Brain microvascular endothelial cell (primary cell): Measurements from ENCODE around the gene DAP.

Experiments used
- DNase-seq: peaks from one replicate; pipeline ENCODE4 v3.0.0-alpha.2; 2020
- H3K27ac ChIP-seq: fragments of 250-450 bp; sonication (Bioruptor Pico); 2 replicates; pipeline ENCODE4 v1.5.1; 2020; ENCODE audit warnings: mild to moderate bottlenecking, moderate library complexity
- H3K27me3 ChIP-seq: fragments of 250-450 bp; sonication (Bioruptor Pico); replicated peaks from 2 replicates; pipeline ENCODE4 v1.5.1; 2020; ENCODE audit warnings: mild to moderate bottlenecking
- H3K36me3 ChIP-seq: fragments of 250-450 bp; sonication (Bioruptor Pico); replicated peaks from 2 replicates; pipeline ENCODE4 v1.5.1; 2020; ENCODE audit warnings: mild to moderate bottlenecking
- H3K4me3 ChIP-seq: 2 replicates; pipeline ENCODE4 v1.5.1; 2011; ENCODE audit warnings: low read depth, mild to moderate bottlenecking, control low read depth, low read length, moderate library complexity
- in situ Hi-C: cut with HindIII; loops from 2 replicates; pipeline ENCODE4 v1.10.0; 2017; ENCODE audit warnings: low sequenced_read_pairs, low pct_ligation_motif_present
- TF ChIP-seq, protein P1 (sequence below): IDR thresholded peaks from 2 replicates; pipeline ENCODE4 v1.5.1; 2011; ENCODE audit warnings: low read depth, mild to moderate bottlenecking, moderate library complexity, low read length, control low read depth, inconsistent platforms; ENCODE audit errors: missing control alignments

Gene DAP

DNA sequence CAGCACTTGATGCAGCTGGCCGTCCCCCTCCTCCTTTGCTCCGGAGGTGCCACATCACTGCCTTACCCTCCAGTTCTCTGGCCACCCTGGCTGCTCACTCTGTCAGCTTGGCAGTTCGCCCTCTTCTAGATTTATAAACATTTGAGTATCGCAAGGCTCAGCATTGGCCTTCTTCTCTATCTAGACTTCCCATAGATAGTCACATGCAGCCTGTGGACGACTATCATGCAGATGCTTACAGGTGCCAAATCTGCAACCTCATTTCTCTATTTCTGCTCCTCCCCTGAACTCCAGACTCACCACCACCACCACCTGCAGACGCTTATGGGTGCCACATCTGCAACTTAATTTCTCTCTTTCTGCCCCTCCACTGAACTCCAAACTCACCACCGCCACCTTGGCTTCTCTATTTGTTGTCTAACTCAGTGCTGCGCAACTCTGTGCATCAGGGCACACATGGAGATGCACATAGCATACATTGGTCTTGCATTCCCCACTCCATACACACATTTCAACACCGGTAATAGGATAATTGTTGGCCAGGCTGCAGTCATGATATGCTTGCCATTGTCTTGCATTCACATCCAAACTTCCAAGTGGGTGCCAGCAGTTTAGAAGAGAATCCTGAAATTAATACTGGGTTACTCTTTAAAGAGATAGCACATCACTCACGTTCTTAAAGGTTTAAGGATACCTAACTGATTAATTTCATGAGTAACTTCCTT lies 1.9 kb upstream of the DAP start:
- DNase-seq = no peak
- Histone ChIP-seq H3K27me3 (no peaks in the 10 kb centered on the region), H3K4me3 (no peak overlapping the region), H3K27ac (no peak overlapping the region), H3K36me3 (no peaks in the 10 kb centered on the region)
- TF ChIP-seq, protein P1, sequence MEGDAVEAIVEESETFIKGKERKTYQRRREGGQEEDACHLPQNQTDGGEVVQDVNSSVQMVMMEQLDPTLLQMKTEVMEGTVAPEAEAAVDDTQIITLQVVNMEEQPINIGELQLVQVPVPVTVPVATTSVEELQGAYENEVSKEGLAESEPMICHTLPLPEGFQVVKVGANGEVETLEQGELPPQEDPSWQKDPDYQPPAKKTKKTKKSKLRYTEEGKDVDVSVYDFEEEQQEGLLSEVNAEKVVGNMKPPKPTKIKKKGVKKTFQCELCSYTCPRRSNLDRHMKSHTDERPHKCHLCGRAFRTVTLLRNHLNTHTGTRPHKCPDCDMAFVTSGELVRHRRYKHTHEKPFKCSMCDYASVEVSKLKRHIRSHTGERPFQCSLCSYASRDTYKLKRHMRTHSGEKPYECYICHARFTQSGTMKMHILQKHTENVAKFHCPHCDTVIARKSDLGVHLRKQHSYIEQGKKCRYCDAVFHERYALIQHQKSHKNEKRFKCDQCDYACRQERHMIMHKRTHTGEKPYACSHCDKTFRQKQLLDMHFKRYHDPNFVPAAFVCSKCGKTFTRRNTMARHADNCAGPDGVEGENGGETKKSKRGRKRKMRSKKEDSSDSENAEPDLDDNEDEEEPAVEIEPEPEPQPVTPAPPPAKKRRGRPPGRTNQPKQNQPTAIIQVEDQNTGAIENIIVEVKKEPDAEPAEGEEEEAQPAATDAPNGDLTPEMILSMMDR = no peak
- in situ Hi-C loops = no loop called here

DNA sequence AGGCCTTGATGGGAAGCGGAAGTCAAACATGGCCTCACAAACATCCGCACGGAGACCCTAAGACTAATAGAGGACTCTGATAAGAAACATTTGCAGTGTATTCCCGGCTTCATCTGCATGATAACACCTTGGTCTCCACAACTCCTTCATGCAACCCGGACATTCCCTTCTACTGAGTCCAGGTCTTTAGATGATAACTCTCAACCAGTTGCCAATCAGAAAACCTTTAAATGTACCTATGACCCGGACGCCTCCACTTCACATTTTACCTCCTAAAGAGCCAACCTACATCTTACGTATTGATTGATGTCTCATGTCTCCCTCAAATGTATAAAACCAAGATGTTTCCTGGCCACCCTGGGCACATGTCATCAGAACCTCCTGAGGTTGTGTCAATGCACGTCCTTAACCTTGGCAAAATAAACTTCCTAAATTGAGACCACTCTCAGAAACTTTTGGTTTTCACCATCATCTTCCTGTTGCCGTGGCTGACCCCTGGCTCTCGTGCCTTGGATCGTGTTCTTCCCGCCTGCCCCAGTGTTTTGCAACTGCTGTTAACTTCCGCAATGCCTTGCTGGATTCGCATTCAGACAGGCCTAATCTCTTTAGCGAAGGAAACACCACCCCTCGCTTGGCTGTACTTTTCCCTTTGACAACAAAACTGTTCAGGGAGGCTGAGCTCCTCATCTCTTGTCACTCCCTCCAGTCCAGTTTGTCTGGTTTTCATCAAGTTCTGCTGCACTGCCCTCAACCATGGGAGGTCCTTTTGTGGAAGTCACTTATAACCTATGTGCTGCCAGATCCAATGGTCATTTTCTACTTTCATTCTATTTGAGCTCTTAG lies 1.1 kb upstream of the DAP start:
- TF ChIP-seq, protein P1 = no peak
- H3K27me3 ChIP-seq = no peaks in the 10 kb centered on the region
- DNase-seq = no peak
- peak overlapping the region; percentile 95 for H3K27ac ChIP-seq
- in situ Hi-C loops = no loop called here
- peaks cover 4% of the 10 kb centered on the region for H3K36me3 ChIP-seq
- H3K4me3 ChIP-seq = no peak overlapping the region

DNA sequence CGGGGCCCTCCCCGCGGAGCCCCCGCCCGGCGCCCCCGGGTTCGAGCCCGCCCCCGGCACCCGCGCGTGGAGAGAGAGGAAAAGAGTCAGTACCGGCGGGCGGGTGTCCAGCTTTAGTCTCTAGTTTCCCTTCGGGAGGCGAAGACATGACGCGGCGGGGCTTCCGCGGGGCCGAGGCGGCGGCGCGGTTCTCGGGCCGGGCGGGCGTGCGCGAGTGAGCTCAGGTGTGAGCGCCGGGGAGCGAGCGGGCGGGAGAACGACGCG lies 181 bp downstream of the DAP start:
- H3K27me3 ChIP-seq = no peaks in the 10 kb centered on the region
- peaks cover 6% of the 10 kb centered on the region for H3K36me3 ChIP-seq
- peak overlapping the region; percentile 95 for H3K27ac ChIP-seq
- peak overlapping the region; percentile 77 for H3K4me3 ChIP-seq
- in situ Hi-C loops = no loop called here
- no peak for DNase-seq
- TF ChIP-seq, protein P1 = no peak

DNA sequence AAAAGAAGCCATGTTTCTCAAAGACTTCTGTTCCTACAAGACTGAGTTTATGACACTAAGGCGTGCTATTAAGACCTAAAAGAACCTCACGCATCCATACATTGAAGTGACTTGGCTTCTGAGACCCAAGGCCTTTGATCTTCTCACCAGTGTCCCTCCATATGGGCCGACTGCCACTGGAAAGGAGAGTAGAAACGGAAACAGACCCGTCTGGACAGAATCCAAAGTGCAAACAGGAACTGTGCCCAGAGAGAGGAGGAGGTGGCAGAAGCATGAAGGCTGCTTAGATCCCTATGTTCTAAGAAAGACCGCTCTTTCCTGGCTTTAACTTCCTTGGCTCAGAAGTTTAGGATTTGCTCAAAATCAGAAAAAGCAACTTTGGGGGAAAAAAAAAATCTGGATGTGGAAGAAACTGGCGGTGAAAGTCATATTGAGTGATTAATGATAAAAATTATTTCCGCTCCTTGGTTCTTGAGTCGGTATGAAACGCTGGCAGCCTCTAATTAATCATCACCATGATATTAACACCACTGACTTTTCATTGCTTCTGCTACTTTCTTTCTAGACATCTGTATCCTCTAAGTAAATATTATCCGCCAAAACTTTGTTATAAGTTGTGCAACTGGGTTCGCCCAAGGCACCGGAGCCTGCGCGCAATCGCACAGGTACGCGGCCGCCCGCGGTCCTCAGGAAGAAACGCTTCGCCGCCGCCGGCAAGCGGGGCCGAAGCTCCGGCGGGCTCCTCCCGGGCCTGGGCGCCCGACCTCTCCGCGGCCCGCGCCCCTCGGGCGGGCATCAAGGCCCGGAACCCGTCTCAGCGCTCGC lies 726 bp downstream of the DAP start:
- in situ Hi-C loops = no loop called here
- peak overlapping the region; percentile 77 for H3K4me3 ChIP-seq
- no peaks in the 10 kb centered on the region for H3K27me3 ChIP-seq
- TF ChIP-seq, protein P1 = no peak
- H3K36me3 ChIP-seq = peaks cover 10% of the 10 kb centered on the region
- peak; percentile 37 for DNase-seq
- H3K27ac ChIP-seq = peak overlapping the region; percentile 95

DNA sequence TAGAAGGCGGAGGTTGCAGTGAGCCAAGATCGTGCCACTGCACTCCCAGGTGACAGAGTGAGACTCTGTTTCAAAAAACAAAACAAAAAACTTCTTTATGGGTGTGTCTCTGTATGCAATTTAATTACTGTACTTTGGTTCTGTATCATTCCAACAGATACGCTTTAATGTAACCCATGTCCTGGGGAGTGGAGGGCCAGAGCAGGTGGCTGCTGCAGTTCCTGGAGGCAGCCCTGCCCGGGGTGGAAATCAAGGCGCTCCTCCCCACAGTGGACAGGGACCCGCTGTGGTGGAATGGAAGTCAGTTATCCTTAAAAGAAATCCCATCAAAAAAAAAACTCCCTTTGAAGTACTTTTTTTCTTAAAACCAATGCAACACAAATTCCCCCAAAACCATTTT lies 1.9 kb downstream of the DAP start:
- Histone ChIP-seq H3K36me3 (peaks cover 21% of the 10 kb centered on the region), H3K4me3 (peak overlapping the region; percentile 77), H3K27me3 (no peaks in the 10 kb centered on the region), H3K27ac (no peak overlapping the region)
- no peak for DNase-seq
- in situ Hi-C loops = no loop called here
- TF ChIP-seq, protein P1 = no peak
